MV-4-11 (cell line): ENCODE data around the gene NDUFB10.
A peak's percentile ranks its signal among the peaks of the same experiment; 100 is the strongest.
"Not testable (repeated sequence)": the region's sequence is repeated elsewhere in the genome, so short reads cannot be mapped to it uniquely, and the experiment has no call there.

Source experiments
- DNase-seq: peaks from one replicate; lab custom pipeline; 2025; lab: John Stamatoyannopoulos, UW

The NDUFB10 gene

DNA sequence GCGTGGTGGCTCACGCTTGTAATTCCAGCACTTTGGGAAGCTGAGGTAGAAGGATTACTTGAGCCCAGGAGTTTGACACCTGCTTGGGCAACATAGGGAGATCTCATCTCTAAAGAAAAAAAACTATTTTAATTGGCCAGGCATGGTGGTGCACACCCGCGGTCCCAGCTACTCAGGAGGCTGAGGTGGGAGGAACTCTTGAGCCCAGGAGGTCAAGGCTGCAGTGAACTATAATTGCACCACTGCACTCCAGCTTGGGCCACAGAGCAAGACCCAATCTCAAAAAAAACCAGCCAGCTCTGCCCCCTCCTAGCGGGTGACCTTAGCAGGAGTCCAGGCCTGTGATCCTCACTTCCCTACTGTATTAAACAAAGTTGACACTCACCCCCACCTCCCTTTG is 35.2 kb upstream of the NDUFB10 start:
- DNase-seq, result peak; percentile 42

DNA sequence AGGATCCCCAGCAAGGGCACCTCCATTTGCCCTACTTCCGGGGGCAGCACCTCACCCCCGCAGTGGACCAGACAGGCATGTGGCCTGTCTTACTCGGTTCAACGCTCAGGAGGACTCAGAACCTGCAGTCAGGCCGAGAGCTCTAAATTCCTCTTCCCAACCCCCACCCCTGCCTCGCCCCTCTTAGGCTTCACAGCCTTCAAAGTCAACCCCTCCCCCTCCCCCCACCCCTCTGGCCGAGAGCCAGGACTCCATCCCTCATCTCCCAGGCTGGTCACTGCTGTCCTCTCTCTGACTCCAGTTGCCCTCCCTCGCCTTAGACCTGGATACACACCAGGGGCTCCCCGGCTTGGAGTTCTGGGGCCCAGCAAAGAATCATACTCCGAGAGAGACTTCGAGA is 33.1 kb upstream of the NDUFB10 start:
- no peak for DNase-seq

- no peak for DNase-seq
Observed at GRCh38 chr16:1929105-1929504, 30.2 kb upstream of the NDUFB10 start.

GRCh38 chr16:1929578-1930337 is 29.6 kb upstream of the NDUFB10 start:
- peak; percentile 70 for DNase-seq

GRCh38 chr16:1930338-1930720 is 29.0 kb upstream of the NDUFB10 start:
- no peak for DNase-seq

DNA sequence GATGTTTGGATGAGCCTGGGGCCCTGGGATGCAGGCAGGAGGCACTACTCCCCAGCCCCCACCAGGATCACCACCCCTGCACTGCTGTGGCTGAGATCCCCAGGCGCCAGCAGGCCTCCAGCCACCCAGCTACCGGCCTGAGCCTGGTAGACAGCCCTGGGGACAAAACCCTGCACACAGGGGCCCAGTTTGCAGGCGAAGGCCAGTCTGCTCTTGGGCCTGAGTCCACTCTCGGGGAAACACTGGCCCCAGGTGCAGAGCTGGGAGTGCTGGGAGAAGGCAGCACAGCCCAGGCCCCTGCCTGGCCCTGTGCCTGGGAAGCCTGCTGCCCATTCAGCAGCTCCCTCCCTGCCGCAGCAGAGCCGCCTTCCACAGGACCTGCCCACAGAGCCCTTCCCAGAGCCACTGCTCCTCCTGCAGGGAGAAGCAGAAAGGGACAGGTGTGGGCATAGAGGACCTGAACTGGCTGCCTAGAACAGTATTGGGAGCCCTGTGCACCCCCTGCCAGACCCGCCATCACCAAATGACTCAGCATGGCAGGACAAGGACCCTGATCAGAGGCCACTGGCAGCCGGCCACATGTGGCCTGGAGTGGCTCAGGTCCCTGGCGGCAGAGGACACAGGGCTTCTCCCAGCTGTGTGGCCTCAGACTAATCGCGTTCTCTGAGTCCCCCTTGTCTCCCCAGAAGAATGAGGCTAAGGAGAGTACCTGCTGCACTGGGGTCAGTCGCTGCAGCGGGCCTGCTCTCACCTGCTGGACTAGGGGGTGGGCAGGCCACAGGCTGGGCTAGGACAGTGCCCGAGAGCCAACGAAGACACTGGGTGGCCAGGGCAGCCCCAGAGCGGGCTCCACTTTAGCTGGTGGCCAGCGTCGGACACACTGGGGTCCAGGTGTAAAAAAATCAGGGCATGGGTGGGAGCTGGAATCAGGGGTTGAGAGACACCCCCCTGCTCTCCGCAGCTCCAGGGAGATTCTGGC is 27.0 kb upstream of the NDUFB10 start:
- peak; percentile 11 for DNase-seq

DNA sequence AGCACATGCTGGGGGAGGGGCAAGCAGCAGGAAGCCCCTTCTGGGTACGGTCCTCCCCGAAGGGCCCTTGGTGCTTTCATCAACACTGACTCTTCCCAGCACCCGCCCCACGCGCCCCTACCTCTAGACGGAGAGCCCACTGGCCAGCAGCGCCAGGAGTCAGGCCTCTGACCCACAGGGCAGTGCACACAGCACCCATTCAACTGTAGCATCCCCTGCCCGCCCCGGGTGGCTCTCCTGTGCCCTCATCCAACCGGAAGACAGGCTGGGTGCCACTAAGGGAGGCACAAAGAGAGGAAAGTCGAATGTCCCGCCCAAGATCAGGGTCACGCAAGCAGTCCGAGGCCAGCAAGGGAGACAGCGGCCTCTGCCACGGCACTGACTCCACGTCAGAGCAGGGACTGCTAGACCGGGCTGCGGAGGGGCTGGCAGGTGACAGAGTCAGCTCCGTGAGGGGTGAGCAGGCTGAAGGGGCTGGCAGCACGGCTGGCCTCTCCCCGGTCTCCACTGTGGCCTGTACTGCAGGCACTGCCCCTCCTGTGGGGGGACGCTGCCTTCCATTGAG is 26.2 kb upstream of the NDUFB10 start:
- DNase-seq, result no peak

GRCh38 chr16:1936945-1937479 is 22.3 kb upstream of the NDUFB10 start:
- DNase-seq, result no peak

GRCh38 chr16:1938316-1938715 is 21.0 kb upstream of the NDUFB10 start:
- DNase-seq, result peak; percentile 87

DNA sequence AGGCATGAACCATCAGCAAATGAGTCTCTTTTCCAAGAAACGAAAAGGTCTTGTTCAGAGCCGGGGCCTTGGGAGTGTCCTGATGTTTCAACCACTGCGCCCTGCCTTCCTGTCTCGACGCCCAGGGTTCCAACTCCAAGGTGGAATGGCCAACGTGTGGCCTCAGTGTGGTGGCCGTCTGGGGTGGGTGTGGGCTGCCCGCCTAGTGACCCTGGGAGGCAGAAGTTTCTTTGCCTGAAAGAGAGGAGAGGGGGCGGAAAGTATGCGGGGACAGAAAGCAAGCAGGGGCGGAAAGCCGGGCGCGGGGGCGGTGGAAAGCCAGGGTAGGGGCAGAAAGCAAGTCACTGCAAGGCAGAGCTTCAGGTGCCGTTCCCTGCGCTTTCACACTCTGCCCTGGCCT is 20.4 kb upstream of the NDUFB10 start:
- DNase-seq, result no peak

GRCh38 chr16:1939833-1940232 is 19.5 kb upstream of the NDUFB10 start:
- DNase-seq, result not testable (repeated sequence)

DNA sequence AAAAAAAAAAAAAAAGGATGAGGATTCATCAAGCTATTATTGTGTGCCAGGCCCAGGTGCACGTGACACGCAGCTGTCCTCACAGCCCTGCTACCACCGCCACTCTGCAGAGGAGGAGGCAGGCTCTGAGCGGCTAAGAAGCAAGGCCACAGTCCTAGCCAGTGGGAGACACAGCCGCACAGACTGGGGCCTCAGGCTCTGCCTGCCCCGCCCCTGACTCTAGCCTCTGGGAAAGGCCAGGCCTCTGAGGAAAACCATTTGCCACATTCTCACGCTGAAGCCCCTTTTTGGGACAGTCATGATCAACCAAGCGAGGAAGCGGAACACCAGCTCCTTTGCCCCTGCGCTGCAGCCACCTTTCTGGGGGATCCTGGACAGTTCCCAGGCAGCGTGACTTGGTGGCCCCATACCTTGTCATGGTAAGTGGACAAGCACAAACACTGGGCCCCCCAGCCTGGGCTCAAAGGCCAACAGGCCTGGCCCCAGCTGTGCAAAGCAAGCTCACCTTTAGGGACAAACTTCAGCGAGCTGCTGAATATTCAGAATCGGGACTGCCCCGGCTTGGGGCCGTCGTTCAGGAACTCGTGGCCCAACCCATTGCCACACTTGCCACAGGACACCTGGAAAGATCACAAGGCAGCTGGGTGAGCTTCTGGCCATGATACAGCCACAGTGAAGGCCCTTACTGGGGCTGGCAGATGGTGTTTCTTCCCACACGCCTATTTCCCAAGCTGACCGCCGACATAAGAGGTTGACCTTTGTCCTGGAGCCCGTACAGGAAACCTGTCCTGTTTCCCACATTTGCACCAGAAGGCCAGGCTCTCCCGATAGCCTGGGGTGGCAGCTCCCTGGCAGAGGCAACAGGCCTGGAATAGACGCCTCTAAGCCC is 18.8 kb upstream of the NDUFB10 start:
- no peak for DNase-seq

DNA sequence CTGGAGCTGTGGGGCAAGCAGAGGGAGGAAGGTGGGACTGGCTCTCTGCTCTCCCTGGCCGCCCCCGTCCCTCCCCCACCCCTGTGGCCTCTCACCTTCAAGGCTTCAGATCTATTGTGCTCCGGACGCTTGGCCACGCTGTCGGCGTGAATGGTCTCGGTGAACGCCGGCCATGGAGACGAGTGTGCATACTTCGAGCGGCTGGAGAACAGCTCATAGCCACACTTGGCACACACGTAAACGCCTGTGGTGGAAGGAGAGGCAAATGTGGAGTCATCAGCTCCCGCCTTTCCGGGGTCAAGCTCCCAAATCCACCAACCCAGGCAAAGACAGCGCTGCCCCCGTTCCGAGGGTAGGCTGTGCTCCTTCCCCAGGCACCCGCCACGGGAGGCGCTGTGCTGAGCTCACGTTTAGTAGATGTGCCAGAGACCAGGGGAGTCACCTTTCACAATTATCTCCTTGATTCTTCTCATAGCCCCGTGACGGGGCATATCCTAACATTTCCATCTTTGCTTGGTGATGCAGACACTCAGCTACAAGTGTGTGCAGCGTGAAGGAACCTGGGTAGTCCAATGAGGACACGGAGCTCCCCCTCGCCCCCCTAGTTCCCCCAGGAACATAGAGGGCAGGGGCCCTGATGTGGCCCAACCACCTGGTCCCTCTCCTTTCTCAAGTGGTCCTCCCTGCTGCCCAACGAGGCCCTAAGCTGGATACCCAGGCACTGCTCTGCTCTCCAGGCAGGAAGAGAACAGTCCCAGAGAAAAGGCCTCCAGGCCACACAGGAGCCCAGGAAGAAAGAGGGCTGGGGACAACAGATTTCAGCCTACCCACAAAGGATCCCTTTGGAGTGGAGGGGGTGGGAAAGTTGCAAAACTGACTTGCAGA is 17.9 kb upstream of the NDUFB10 start:
- DNase-seq, result no peak

- DNase-seq, result peak; percentile 85
Observed at GRCh38 chr16:1942047-1942809, 17.1 kb upstream of the NDUFB10 start.

DNA sequence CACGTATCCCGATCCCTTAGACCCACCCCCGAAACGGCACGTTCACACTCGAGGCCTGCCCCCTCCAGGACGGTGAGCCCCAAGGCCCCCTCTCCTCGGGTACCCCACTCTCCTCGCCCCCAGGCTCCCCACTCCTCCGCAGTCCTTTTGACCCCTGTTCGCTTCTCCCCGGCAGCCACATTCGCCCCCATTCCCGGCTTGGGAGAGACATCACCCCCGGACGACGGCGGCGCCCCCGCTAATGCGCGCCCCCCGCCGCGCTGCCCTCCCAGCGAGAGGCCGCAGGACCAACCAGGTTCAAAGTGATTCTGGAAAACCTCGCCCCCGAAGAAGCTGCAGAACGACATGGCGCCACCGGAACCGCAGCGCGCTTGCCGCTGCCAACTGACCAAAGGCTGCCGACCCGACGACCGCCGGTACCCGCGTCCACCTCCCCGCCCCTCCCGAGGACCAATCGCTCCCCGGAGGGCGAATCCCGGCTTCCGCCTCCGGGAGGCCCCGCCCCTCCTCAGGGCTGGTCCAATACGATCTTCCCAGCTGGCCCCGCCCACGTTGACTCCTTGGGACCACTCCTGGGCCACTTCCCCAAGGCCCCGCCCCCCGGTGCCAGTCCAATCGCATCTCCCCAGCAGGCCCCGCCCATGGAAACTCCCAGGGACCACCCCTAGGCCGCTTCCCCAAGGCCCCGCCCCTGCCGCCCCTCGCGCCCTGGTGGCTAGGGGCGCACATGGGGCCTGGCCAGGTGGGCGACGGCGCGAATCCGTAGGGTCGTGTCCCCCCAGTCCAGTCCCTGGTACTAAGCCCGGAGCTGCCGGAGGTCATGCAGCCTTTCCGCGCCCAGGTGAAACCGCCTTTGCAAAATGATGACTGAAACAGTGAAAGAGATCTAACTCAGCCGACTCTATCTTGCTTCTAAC is 16.3 kb upstream of the NDUFB10 start, which contains the start of gene MSRB1:
TSS of gene MSRB1 (minus strand) at position 390 of the 917 bp plus-strand sequence. CDS start at position 347, 43 bp downstream.
- DNase-seq, result peak; percentile 98

DNA sequence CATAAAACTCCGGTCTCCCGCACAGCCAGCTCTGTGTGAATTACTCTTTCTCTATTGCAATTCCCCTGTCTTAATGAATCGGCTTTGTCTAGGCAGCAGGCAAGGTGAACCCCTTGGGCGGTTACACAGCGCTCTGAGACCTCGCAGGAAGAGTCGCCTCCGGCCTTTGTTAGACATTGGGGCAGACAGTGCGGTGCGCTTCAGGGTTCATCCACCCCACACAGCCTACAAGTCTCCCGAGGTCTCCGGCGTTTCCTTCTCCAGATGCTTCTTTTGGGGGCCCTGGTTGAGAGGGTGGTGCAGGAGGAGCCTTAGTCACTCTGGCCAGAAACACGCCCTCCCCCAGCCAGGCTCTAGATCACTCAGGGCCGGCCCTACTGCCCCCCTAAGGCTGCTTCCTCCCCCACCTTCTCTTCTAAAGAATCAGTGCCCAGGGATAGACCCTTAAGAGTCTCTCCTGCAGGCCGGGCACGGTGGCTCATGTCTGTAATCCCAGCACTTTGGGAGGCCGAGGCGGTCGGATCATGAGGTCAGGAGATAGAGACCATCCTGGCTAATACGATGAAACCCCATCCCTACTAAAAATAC is 14.6 kb upstream of the NDUFB10 start:
- DNase-seq, result no peak

- no peak for DNase-seq
Observed at GRCh38 chr16:1945559-1946391, 13.6 kb upstream of the NDUFB10 start.
